ENCODE data around the gene C19orf12. TPM values are rescaled to one million over a fixed set of nuclear protein-coding genes. Genes with fewer than 3 reads are reported as not detected.

The C19orf12 gene
- total and polyA plus RNA-seq, 2 experiments from 2014 or later: 11.4 to 17.2 TPM

DNA sequence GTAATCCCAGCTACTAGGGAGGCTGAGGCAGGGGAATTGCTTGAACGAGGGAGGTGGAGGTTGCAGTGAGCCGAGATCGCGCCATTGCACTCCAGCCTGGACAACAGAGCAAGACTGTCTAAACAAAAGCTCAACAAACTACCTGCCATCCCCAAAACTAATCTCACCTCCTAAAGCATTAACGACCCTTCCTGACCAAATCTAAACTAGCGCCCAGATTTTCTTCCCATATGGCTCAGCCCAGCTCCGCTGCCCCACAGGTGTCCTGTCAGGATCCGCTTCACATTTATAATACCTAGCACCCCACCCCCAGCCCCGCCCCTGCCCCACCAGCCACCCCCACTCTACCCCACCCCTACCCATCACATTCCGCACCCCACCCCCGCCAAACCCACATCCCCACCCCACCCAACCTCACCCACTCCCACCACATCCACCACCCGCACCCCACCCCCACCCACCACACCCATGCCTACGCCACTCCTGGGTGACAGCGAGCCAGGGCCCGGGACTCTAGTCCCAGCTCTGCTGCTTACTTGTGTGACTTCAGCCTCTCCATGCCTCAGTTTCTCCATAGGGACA is 599 bp downstream of the C19orf12 start (continued):
- TF ChIP-seq ZNF462 (CRISPR knock-in tag; IDR thresholded peaks at IDR 0.05): no peak

DNA sequence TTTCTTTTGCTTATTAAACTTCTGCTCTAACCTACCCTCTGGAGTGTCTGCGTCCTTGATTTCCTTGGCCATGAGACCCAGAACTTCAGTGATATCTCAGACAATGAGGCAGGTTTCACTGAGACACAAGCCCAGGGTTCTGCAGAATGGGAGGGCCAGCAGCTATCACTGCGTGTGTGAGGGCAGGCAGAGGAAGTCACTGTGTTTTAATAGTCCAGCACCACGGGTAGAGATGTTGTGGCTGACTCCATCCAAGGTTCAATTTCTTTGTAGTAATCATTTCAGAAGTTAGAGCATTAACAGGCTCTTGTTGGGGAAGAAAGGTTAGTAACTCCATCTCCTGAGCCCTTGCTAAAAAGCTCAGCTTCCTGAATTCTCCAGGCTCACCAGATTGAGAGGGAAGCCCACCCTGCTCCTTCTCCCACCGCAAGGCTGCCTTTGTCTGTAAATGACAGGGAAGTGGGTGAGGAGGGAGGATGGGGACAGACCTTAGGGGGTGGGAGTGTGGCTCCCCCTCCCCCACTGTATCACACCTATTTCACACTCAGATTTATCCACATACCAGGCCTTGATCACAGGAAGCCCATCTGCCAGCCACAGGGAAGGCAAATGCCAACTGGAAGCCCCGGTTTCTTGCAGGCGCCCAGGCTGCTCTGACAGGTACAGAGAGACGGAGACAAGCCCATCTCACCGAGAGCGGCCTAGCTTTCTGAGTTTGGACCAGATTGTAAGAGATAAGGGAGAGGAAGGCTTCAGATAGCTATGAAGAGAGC is 2.1 kb downstream of the C19orf12 start:
- Histone ChIP-seq H3K79me2 (replicated peaks; ENCODE audit: insufficient read depth) (peaks cover 11% of the 10 kb centered on the region; the same call in 1 of the 2 replicates), H2AFZ (no peak overlapping the region), H3K9me2 (ENCODE audit: insufficient read depth) (no peaks in the 10 kb centered on the region), H3K27me3 (ENCODE audit: insufficient read depth) (no peaks in the 10 kb centered on the region), H3K4me1 (ENCODE audit: insufficient read depth) (peaks cover 25% of the 10 kb centered on the region), H3K4me3 (no peak overlapping the region), H3K27ac (ENCODE audit: low read depth) (no peak overlapping the region), H3K4me2 (no peak overlapping the region), H3K36me3 (ENCODE audit: insufficient read depth) (no peaks in the 10 kb centered on the region), H3F3A (replicated peaks; ENCODE audit: low read depth) (0 out of 2 replicates have a peak, but pooled peaks cover 8% of the 10 kb centered on the region), H4K20me1 (replicated peaks; ENCODE audit: insufficient read depth) (no peaks in the 10 kb centered on the region)
- peak overlapping the region; percentile 31; the same call in 1 of the 3 replicates for H3K4me3 Mint-ChIP-seq
- ATAC-seq: no peak
- no peaks in the 10 kb centered on the region for H3K36me3 Mint-ChIP-seq (ENCODE audit: low read depth)
- TF ChIP-seq EZH2 (IDR thresholded peaks at IDR 0.05; ENCODE audit: low read depth, unreplicated experiment) (no peak), JUNB (IDR thresholded peaks at IDR 0.05; ENCODE audit: unreplicated experiment) (no peak), ZNF331 (CRISPR knock-in tag; IDR thresholded peaks at IDR 0.05; ENCODE audit: low read depth) (no peak), CTCF (conservative IDR thresholded peaks at IDR 0.05; ENCODE audit: low read depth in 2 of 2) (no peak)
- TF ChIP-seq, protein P1, sequence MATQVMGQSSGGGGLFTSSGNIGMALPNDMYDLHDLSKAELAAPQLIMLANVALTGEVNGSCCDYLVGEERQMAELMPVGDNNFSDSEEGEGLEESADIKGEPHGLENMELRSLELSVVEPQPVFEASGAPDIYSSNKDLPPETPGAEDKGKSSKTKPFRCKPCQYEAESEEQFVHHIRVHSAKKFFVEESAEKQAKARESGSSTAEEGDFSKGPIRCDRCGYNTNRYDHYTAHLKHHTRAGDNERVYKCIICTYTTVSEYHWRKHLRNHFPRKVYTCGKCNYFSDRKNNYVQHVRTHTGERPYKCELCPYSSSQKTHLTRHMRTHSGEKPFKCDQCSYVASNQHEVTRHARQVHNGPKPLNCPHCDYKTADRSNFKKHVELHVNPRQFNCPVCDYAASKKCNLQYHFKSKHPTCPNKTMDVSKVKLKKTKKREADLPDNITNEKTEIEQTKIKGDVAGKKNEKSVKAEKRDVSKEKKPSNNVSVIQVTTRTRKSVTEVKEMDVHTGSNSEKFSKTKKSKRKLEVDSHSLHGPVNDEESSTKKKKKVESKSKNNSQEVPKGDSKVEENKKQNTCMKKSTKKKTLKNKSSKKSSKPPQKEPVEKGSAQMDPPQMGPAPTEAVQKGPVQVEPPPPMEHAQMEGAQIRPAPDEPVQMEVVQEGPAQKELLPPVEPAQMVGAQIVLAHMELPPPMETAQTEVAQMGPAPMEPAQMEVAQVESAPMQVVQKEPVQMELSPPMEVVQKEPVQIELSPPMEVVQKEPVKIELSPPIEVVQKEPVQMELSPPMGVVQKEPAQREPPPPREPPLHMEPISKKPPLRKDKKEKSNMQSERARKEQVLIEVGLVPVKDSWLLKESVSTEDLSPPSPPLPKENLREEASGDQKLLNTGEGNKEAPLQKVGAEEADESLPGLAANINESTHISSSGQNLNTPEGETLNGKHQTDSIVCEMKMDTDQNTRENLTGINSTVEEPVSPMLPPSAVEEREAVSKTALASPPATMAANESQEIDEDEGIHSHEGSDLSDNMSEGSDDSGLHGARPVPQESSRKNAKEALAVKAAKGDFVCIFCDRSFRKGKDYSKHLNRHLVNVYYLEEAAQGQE (IDR thresholded peaks at IDR 0.05; ENCODE audit: unreplicated experiment): no peak
- H3K4me1 Mint-ChIP-seq: peaks cover 27% of the 10 kb centered on the region
- no peak overlapping the region for H3K27ac Mint-ChIP-seq
- peaks cover 7% of the 10 kb centered on the region for H3K27me3 Mint-ChIP-seq (ENCODE audit: insufficient read depth, low read depth, poor library complexity)
- DNase-seq (ENCODE audit: low spot score): no peak
- no peaks in the 10 kb centered on the region; the same call in 2 of the 3 replicates for H3K9me3 Mint-ChIP-seq
